IPS-NIHi7 (cell line): ENCODE results near the gene FARP1.
"Not testable (repeated sequence)": the region's sequence is repeated elsewhere in the genome, so short reads cannot be mapped to it uniquely, and the experiment has no call there.

Experiments used
- DNase-seq: peaks from one replicate; pipeline ENCODE4 v3.0.0; 2012; ENCODE audit warnings: mixed read lengths; ENCODE audit errors: extremely low spot score

Gene FARP1

DNA sequence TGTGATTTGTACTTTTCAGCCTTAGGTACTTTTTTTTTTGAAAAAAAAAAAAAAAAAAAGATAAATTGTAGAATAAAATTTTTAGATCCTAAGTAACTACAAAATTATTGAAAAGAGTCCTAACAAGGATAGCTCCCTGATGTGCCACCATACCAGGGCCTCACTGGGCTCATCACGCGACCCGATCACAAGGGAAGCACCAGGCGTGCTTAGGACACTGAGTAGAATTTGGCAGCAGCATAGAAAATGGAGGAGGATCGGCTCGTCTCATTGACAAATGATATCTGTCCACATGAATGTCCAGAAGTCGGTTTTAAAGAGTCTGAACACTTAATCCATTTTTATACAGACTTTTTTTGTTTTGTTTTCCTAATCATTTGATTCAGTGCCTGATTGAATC is 255.0 kb downstream of the FARP1 start:
- DNase-seq = no peak

DNA sequence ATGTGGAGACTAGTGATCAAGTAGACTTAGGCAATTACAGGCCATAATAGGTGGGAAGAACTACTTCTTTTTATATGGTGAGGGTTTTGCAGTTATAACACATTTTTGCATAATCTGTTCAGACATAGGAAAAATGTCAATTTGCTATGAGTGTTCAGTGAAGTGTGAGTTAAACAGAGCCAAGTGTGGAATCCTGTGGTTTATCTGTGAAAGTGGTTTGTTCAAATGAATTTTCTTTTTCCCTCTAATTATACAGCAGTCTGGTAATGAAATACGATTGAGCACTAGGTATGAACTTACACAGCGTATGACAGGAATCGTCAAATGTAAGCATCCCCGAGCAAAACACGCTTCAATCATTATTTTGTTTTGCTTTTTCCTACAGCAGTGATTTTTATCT is 255.7 kb downstream of the FARP1 start:
- DNase-seq = no peak

DNA sequence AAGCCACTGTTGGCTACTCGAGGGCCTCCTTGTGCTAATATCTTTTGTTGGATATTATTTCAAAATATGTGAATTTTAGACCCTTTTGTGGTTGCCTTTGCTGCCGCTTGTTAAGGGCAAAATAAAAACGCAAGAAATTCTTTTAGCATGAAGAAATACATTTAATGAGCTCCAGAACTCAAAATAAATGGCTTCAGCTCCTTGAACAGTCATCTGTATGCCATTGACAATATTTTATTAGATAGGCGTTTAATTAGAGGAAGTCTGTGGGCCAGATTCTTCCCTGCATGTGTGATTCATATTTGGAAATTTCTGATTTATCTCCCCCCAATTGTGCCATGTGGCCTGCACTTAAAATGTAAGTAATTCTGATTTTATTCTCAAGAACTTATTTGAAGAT is 256.9 kb downstream of the FARP1 start:
- no peak for DNase-seq

DNA sequence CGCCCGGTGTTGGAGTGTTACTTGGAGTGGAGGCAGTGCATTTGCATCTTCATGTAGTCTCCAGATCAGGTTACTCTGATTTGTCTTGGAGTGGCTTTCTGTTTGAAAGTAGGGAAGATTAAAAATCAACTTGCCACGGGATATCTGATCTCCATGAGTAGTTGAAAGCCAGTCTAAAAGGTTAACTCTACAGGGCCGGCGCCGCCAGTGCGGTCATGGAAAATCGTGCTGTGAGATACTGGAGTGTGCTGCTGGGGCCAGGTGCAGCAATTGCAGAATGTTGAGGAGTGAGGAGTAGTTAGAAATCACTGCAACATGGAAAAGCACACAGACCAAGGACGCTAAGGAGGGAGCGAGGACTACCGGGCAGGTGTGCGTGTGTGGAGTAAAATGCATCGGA is 259.0 kb downstream of the FARP1 start:
- DNase-seq = no peak

DNA sequence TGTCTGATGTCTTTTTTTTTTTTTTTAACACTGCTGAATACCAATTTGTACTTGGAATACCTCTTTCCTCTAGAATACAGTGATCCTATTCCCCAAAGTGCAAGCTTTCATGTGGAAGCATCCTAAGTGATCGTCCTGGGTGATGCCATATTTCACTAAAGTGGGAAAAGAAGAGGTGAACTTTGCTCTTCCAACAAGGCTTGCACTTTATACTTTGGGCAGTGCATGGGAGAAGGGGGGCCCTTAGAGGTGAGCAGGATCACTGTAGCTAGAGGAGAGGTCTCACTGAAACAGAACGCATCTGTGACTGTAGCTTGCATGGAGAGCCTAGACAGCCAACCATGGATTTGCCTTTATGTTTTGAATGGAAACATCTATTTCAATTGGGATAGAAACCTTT is 260.2 kb downstream of the FARP1 start:
- DNase-seq = no peak

DNA sequence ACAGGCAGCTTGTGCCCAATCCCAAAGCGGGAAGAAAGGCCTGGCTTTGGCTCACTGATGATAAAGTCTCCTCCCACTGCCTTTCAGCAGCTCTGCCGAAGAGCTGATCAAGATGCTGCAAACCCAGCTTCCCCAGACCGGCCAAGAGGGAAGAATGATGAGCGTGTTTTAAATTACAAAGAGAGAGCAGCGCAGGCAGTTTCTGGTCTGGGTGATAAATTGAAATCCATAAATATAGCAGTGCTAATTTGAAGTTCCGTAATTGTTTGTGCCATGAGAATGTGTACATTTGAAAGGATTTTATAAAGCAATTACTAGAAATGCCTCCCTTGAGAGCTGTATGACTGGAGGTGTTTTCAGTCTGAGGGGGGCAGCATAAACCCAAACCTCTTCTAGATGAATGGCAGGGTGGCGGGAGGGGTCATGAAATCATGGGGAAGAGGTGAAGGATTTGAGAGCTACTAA is 262.2 kb downstream of the FARP1 start:
- peak; percentile 80 for DNase-seq

DNA sequence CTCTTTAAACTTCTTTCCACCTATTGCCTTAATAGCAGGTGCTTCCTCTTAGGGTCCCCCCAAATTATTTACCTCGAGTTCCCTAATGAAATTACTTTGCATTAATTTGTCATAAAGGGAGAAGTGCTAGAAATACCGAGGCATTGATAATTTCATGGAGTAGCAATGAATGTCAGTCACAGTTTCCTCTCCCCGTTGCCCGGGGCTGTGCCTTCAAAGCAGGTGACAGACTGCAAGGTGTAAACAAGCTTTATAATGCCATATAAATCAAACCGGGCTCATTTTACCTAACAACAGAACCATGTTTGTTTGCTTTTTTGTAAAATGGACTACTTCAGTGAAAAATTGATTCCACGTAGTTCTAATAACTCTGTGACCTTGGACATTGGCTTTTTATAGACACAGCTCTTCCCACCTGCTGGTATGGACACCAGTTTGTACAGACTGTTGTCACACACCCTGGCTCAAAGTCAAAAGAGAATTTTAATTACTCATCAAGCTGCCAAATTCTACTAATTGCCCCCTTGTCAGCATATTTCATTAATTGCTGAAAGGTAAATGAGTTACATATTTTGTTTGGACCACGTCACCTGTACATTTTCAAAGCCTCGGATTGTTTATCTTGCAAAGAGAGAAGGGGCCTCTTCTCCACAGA is 262.9 kb downstream of the FARP1 start:
- DNase-seq = no peak

DNA sequence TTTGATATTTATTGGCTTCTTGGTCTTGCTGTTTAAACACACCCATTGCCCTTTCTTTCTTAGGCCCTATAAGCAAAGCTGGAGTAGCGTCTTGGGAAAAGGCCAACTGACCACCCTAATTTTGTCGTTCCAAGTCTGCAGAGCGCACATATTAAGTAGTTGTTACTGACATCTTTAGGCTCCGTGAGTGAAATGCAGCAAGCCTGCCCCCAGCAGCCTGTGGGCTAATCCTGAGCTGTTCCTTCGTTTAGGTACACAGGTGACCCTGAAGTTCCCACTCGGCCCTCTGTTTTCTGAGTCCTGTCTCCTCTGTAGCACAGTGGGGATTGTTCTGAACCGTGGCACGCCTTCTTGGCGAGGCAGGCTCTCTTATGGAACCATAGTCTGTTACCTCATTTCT is 263.5 kb downstream of the FARP1 start:
- no peak for DNase-seq

DNA sequence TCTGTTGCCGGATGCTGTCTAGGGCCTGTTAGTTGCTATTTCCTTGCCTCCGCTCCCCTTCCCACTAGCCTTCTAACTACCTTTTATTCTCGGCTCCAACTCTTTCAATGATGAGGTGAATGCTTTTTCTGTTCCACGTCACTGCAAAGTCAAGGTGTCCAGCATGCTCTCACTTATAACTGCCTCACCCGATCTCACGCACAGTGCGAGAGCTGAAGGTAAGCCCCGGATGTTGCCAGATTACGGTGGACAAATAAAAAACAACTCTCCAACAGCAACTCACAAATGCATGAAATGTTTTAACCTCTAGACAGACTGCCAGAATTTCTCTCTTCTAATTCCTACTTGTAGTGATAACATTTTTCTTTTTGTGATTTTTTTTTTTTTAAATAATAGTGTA is 264.1 kb downstream of the FARP1 start:
- DNase-seq = no peak

DNA sequence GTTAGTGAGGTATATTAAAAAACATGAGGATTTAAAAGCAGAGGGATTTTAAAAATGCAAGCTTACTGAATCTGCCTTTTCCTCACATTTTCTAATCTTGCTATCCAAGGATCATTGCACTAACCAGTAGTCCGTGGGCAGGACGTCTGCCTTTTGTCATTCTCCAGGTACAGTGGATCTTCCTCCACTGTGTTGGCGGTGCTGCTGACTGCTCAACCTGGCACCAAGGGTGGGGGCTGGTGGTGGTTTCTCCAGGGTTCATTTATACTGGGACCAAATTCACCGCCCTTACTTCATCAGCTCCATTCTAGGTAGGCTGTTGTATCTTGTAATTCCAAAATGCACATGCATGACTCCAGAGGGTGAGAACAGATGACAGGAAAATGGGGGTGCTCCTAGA is 264.7 kb downstream of the FARP1 start:
- DNase-seq = no peak

DNA sequence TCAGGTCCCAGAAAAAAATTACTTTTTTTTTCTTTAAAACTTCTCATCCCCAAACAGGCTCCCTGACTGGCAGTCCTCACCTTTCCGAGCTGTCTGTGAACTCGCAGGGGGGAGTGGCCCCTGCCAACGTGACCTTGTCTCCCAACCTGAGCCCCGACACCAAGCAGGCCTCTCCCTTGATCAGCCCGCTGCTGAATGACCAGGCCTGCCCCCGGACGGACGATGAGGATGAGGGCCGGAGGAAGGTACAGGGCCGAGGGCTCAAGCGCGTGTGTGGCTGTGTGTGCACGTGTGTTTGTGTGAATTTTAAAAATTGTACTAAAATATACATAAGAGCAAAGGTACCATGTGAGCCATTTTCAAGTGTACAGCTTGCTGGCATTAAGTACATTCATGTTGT is 266.4 kb downstream of the FARP1 start:
- DNase-seq = no peak

DNA sequence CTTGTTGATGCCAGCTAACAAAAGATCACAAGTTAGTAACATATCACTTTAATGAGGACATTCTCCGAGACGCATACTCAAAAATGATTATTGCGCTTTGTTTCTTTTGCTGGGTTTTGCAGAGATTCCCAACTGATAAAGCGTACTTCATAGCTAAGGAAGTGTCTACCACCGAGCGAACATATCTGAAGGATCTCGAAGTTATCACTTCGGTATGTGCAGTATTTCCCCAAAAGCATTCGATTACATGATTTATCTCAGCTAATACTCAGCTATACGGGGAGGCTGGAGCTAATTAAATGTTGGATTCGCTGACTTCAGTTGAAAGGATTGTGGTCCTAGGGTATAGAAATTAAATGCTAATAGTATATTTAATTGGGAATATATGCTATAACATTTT is 267.7 kb downstream of the FARP1 start:
- no peak for DNase-seq

DNA sequence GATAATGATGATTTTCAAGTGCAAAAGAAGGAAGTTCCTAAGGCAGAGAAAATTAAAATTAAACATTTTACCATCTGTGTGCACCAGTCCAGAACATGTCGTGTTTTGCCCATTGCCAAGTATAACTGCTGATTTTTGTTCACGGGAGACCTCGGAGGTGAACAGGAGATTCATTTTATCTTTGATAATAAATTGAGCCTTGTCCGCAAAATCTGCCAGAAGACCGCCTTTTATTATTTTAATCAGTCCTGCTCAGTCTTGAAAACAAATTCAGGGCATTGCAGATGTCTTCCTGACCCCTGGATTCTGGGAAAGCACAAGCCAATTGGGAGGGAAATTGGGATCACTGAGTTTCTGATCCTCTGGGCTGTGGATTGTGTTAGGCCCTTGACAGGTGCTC is 268.1 kb downstream of the FARP1 start:
- no peak for DNase-seq

DNA sequence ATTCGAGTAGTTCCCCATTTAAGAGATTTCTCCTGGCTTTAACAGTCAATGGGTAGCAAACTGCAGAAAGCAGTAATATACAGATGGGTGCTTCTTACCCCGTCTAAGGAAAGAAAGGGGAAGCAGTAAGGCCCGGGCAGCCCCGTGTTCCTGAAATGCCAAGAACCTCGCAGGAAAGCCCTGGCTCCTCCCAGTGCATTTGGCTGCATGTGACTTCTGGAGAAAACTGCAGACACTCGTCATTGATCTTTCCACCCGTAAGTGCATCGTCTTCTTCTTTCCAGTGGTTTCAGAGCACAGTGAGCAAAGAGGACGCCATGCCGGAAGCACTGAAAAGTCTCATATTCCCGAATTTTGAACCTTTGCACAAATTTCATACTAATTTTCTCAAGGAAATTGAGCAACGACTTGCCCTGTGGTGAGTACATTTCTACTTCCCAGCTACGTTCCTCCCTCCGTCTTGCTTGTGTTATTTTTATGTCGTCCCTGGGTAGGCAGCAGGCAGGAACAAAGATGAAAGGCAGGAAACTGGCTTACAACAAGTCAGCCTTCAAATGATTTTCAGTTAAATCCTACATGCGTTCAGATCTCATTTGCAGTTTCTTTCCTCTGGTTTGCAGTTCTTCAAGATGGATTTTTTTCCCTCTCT is 268.8 kb downstream of the FARP1 start:
- DNase-seq = no peak

DNA sequence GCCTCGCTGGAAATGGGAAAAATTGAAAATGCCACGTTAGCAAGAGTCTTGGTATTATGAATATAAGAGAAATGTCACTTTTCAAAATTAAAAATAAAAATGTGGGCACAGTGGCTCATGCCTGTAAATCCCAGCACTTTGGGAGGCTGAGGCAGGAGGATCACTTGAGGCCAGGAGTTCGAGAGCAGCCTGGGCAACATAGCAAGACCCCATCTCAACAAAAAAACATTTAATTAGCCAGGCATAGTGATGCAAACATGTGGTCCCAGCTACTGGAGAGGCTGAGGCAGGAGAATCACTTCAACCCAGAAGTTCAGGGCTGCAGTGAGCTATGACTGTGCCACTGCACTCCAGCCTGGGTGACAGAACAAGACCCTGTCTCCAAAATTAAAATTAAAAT is 270.4 kb downstream of the FARP1 start:
- not testable (repeated sequence) for DNase-seq

DNA sequence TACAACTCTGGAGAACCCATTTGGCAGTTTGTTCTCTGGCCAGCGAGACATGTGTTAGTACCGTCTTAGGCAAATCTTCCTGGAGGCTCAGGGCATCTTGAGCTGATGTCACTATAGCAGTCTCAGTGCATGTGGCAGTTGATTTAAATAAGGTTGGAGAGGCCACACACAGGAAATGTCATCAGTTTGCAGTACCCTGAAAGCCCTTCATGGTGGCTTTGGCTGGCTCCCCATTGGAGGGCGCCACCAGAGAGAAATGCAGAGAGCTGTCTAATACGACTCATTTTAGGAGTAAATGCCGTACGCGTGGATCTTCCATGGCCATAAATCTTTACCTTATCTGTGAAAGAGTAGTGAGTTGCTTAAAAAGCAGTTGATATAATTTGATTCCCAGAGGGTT is 270.9 kb downstream of the FARP1 start:
- DNase-seq = no peak

DNA sequence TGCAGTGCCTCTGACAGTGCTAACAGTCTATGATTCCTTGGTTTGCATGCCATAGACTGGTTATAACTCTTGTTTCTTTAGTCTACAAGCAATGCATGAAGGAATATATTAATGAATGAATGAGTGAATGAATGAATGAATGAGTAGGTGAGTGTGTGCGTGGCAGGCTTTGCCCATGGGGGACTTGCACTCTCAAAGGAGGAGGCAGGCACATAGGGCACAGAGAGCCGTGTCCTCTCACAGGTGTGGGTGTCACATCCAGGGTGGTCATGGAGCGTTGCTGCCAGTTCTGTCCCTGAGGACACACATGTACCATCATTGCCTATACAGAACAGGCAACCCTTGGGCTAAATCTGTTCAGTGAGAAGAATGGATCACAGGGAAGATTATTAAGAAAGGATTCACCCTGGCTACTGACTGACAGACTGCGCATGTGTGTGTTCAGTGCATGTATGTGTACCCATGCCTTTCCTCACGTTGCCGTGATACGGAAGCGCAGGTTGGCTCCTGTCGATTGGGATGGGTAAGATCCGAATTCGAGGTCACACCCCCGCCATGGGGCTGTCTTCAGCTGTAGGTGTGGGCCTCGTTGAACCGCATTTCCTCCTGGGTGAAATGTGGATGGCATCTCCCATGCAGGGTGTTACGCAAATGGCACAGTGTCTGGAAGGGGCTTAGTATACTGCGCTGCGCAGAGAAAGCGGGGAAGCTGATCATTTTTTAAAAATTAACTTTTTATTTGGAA is 272.6 kb downstream of the FARP1 start:
- DNase-seq = no peak

DNA sequence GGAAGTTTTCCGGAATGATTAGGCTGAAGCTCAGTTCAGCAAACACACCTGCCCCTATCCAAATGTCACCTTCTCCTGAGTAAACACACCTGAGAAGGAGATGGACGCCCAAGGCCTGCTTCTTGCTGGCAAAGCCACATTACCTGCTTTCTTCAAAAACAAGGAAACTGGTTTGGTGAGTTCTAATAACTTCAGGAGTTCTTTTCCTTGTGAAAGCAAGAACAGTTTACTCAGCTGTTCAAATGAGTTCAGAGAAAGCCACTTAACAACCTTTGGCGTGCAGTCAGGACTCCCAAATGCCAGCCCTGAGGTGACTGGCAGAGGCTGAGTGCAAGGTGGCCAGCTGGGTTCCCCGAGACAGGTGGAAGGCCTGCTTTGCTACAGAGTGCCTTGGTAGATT is 273.5 kb downstream of the FARP1 start:
- DNase-seq = no peak

DNA sequence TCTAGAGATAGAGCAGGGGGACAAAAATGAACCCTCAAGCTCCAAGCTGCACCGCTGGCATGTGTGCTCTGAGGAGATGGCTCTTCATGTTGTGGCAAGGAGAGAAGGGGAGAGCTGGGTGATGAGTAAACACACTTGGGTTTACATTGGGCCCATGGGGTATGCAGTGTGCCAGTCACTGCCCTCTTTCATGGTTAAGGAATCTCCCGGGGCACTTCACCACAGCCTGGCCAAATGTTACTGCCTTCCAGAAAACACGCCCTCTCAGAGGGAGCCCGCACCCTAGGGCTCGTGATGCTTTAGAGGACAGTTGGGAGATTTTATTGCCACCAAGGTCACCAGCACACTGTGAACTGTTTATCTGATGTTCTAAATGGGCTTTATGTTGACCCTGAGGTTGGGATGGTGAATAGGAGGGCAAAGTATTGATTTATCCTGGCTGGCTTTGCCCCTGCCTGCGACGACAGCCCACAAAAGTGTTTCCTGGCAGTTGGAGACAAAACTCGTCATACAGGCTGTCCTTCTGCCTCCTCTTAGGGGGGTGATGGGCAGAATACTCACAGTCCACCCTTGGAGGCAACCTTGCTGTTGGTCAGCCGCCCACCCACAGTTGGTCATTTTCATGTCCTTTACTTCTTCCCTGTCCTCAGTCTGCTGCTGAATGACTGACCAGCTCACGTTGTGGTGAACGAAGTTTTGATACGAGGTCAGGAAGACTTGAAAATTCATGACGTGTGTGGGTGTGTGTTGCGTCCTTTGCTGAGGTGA is 277.1 kb downstream of the FARP1 start:
- no peak for DNase-seq

DNA sequence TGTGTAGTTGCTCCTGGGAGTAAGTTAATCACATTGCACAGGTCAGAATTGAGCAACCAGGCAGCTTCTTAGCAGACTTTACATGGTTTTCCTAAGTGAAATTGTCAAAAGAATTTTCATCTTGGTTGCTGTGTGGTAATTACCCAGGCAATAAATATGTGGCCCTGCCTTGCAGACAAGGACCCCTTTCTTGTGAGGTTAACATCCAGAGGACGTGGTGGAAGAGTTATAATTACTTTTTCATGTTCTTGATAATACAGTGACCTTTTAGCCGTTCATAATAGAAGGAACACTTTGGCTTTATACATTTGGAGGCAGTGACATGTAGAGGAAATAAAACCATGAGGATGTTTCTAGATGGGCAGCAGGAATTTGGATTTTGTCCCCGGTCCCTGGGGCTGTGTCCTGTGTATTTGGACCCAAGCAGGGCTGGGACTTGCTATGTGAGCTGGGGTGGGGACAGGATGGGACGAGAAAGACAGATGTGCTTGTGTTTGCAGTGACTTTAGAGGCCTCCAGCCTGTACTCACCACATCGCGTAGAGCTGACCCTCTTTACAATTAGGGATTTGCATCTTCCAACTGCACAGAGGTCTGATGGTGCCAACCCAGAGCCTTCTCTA is 277.8 kb downstream of the FARP1 start:
- no peak for DNase-seq

DNA sequence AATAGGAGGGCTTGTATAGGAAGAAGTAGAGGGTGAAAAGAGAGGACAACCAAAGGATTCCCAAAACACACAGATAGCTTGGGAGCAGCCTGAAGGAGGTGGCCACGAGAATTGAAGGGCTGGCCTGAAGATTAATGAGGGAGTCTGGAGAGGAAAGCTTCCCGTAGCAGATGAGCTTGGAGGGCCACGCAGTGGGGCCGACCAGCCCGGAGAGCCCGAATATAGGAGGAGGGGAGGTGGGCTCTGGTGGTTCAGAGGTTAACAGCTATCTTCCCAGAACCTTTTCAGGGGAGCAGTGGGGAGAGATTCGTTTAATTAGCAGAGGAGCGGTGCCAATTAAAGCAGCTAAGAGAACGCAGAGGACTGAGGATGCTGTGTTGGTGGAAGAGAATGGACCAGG is 279.2 kb downstream of the FARP1 start:
- no peak for DNase-seq

DNA sequence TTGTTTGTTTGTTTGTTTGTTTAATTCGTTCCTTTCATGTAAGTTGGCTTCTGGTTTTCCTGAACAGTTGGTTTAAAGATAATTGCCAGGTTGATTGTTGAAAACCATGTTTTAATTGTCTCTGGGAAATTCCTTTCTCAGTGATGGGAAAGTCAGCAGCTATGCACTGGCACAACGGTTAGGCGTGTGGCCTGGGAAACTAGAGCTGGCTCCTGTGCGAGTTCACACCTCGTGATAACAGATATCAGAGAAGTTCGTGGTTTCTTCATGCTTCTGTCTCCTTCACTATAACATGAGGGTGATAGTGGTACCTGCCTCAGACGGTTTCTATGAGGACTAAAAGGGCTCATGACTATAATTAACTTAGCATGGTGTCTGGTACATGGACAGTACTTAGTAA is 280.5 kb downstream of the FARP1 start:
- DNase-seq = no peak
